ENCODE results near the gene FERMT3. TPM values are rescaled to one million over a fixed set of nuclear protein-coding genes. Genes with fewer than 3 reads are reported as not detected.

Gene FERMT3
- total and polyA plus RNA-seq, 2 donors (not counting 3 experiments of a cell fraction or from before 2014, with no cell fraction given): 64.4 to 100 TPM

DNA sequence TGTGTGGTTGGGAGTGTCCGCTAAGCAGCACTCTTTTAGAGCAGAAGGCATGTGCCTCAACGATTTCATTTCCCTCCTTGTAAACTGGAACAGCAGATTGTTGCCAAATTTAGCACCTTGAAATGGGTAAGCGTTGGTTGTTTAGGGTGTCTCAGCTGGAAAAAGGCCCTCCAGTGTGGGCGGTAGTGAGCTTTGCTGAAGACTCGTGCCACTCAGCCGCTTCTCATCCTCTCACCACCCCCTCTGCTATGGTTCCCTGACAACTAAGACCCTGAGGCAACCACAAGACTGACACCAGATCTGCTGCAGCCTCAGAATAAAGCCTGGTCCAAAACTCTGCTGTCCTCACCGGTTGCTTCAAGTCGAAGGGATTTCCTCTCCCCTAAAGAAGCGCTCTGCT, 9.9 kb upstream of the FERMT3 start:
- intact Hi-C loops (cut with micrococcal nuclease): no loop called here
- no peaks in the 10 kb centered on the region for H3K9me1 ChIP-seq (replicated peaks; ENCODE audit: control insufficient read depth, extremely low read depth, insufficient read depth, low read length)
- POLR2A ChIA-PET: no interaction called here
- FAIRE-seq (no peak), DNase-seq (ENCODE audit: low read depth, low spot score) (no peak)
- TF ChIP-seq GATA2 (IDR thresholded peaks at IDR 0.05; ENCODE audit: insufficient read depth, insufficient read length, low read depth, low read length): no peak
- no peak for TF ChIP-seq MYC (IDR thresholded peaks at IDR 0.05; ENCODE audit: low read depth, low read length)
- TF ChIP-seq, protein P1, sequence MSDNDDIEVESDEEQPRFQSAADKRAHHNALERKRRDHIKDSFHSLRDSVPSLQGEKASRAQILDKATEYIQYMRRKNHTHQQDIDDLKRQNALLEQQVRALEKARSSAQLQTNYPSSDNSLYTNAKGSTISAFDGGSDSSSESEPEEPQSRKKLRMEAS (IDR thresholded peaks at IDR 0.05; ENCODE audit: insufficient read depth, insufficient read length): no peak
- no peak for TF ChIP-seq JUN (IDR thresholded peaks at IDR 0.05; ENCODE audit: borderline replicate concordance, insufficient read depth, insufficient read length, low read depth)
- no peak for TF ChIP-seq POLR2A (IDR thresholded peaks at IDR 0.05; ENCODE audit: low read depth, low read length)
- TF ChIP-seq POLR2AphosphoS5 (IDR thresholded peaks at IDR 0.05; ENCODE audit: insufficient read depth, low read depth, low read length): no peak
- TF ChIP-seq, protein P2, sequence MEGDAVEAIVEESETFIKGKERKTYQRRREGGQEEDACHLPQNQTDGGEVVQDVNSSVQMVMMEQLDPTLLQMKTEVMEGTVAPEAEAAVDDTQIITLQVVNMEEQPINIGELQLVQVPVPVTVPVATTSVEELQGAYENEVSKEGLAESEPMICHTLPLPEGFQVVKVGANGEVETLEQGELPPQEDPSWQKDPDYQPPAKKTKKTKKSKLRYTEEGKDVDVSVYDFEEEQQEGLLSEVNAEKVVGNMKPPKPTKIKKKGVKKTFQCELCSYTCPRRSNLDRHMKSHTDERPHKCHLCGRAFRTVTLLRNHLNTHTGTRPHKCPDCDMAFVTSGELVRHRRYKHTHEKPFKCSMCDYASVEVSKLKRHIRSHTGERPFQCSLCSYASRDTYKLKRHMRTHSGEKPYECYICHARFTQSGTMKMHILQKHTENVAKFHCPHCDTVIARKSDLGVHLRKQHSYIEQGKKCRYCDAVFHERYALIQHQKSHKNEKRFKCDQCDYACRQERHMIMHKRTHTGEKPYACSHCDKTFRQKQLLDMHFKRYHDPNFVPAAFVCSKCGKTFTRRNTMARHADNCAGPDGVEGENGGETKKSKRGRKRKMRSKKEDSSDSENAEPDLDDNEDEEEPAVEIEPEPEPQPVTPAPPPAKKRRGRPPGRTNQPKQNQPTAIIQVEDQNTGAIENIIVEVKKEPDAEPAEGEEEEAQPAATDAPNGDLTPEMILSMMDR (IDR thresholded peaks at IDR 0.05; ENCODE audit: extremely low read depth in 1 of 2, insufficient read depth in 1 of 2, low read depth in 1 of 2, low read length in 2 of 2): no peak
- TF ChIP-seq FOS (IDR thresholded peaks at IDR 0.05; ENCODE audit: borderline replicate concordance, insufficient read depth, low read length): no peak
- no peak for TF ChIP-seq EZH2 (IDR thresholded peaks at IDR 0.05; ENCODE audit: borderline replicate concordance, low read depth, low read length, severe bottlenecking)
- H3K27ac ChIP-seq (ENCODE audit: insufficient read depth, low read depth, low read length): no peak overlapping the region
- H3K36me3 ChIP-seq (ENCODE audit: control insufficient read depth in 2 of 2, extremely low read depth in 1 of 2, insufficient read depth in 2 of 2, low read length in 2 of 2): peaks cover 47 to 61% of the 10 kb centered on the region in 2 experiments
- H4K20me1 ChIP-seq (replicated peaks; ENCODE audit: control insufficient read depth, extremely low read depth, insufficient read depth, low read length): no peaks in the 10 kb centered on the region
- H3K4me1 ChIP-seq (ENCODE audit: control insufficient read depth, extremely low read depth, insufficient read depth, low read length): no peaks in the 10 kb centered on the region
- H2AFZ ChIP-seq (ENCODE audit: low read depth, low read length): no peak overlapping the region
- dilution Hi-C loops (cut with MboI; ENCODE audit: extremely low pct_ligation_motif_present, low sequenced_read_pairs): no loop called here
- CTCF ChIA-PET: interaction anchor here (1.0 to 1.5 kb wide), 5 partner anchors 8 to 108 kb away, joined by 3 to 10 read pairs (median 3); no protein-coding TSS in a partner anchor
- H3K4me3 ChIP-seq (replicated peaks in 1 of 3; ENCODE audit: insufficient read depth in 1 of 3, low read depth in 1 of 3, low read length in 3 of 3): no peak overlapping the region
- H3K9ac ChIP-seq (replicated peaks; ENCODE audit: extremely low read depth, insufficient read depth, low read length): no peak overlapping the region
- H3K4me2 ChIP-seq (ENCODE audit: insufficient read depth, low read length): no peak overlapping the region
- H3K9me3 ChIP-seq (replicated peaks; ENCODE audit: control insufficient read depth, insufficient read depth, low read length): no peaks in the 10 kb centered on the region
- H3K79me2 ChIP-seq (ENCODE audit: control insufficient read depth, insufficient read depth, low read length): peaks cover 20% of the 10 kb centered on the region
- no TSS peak for BruUV-seq (replicated peaks)
- no peaks in the 10 kb centered on the region for H3K27me3 ChIP-seq (ENCODE audit: control insufficient read depth in 2 of 2, insufficient read depth in 2 of 2, low read length in 2 of 2)

Measured in endothelial cell of umbilical vein (primary cell).